ENCODE data around the gene FAM240A. TPM values are rescaled to one million over a fixed set of nuclear protein-coding genes. Genes with fewer than 3 reads are reported as not detected.

The FAM240A gene
- total and polyA plus RNA-seq, 2 donors (not counting 3 experiments of a cell fraction or from before 2014, with no cell fraction given), result not detected

DNA sequence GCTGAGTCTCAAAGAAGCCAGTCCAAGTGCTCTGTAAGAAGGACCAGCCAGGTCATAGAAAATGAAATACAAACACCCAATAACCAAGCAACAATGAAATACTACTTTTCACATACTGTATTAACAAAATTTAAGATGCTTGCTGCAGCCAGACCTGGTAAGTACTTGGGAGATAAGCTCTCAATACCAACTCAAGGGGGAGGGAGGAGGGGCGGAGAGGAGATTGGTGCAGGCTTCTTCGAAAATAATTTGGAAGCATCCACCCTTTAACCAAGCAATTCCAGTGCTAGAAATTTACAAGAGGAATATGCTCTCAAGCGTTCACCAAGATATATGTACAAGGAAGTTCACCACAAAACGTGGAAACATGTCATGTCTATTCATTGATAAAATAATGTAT lies 38.6 kb upstream of the FAM240A start:
- H3K4me2 ChIP-seq (ENCODE audit: insufficient read depth, low read length), result no peak overlapping the region
- H3K9me3 ChIP-seq (replicated peaks; ENCODE audit: control insufficient read depth, insufficient read depth, low read length), result no peaks in the 10 kb centered on the region
- H3K9me1 ChIP-seq (replicated peaks; ENCODE audit: control insufficient read depth, extremely low read depth, insufficient read depth, low read length), result no peaks in the 10 kb centered on the region
- H3K27ac ChIP-seq (ENCODE audit: insufficient read depth, low read depth, low read length), result no peak overlapping the region
- POLR2A ChIA-PET, result no interaction called here
- no peaks in the 10 kb centered on the region for H3K36me3 ChIP-seq (ENCODE audit: control insufficient read depth in 2 of 2, extremely low read depth in 1 of 2, insufficient read depth in 2 of 2, low read length in 2 of 2)
- CTCF ChIA-PET, result interaction anchor here (2.7 kb wide), 1 partner anchor 85 kb away, joined by 8 read pairs; no protein-coding TSS in a partner anchor
- no peak overlapping the region for H3K9ac ChIP-seq (replicated peaks; ENCODE audit: extremely low read depth, insufficient read depth, low read length)
- no peak for DNase-seq (ENCODE audit: low read depth, low spot score)
- TF ChIP-seq EZH2 (IDR thresholded peaks at IDR 0.05; ENCODE audit: borderline replicate concordance, low read depth, low read length, severe bottlenecking), result no peak
- no peak for TF ChIP-seq JUN (IDR thresholded peaks at IDR 0.05; ENCODE audit: borderline replicate concordance, insufficient read depth, insufficient read length, low read depth)
- no peak for TF ChIP-seq MYC (IDR thresholded peaks at IDR 0.05; ENCODE audit: low read depth, low read length)
- no peak for TF ChIP-seq MAX (IDR thresholded peaks at IDR 0.05; ENCODE audit: insufficient read depth, insufficient read length)
- TF ChIP-seq POLR2A (IDR thresholded peaks at IDR 0.05; ENCODE audit: low read depth, low read length), result no peak
- no peak for TF ChIP-seq GATA2 (IDR thresholded peaks at IDR 0.05; ENCODE audit: insufficient read depth, insufficient read length, low read depth, low read length)
- no peak for TF ChIP-seq FOS (IDR thresholded peaks at IDR 0.05; ENCODE audit: borderline replicate concordance, insufficient read depth, low read length)
- TF ChIP-seq, protein P1, sequence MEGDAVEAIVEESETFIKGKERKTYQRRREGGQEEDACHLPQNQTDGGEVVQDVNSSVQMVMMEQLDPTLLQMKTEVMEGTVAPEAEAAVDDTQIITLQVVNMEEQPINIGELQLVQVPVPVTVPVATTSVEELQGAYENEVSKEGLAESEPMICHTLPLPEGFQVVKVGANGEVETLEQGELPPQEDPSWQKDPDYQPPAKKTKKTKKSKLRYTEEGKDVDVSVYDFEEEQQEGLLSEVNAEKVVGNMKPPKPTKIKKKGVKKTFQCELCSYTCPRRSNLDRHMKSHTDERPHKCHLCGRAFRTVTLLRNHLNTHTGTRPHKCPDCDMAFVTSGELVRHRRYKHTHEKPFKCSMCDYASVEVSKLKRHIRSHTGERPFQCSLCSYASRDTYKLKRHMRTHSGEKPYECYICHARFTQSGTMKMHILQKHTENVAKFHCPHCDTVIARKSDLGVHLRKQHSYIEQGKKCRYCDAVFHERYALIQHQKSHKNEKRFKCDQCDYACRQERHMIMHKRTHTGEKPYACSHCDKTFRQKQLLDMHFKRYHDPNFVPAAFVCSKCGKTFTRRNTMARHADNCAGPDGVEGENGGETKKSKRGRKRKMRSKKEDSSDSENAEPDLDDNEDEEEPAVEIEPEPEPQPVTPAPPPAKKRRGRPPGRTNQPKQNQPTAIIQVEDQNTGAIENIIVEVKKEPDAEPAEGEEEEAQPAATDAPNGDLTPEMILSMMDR (IDR thresholded peaks at IDR 0.05; ENCODE audit: extremely low read depth in 1 of 2, insufficient read depth in 1 of 2, low read depth in 1 of 2, low read length in 2 of 2), result no peak
- TF ChIP-seq POLR2AphosphoS5 (IDR thresholded peaks at IDR 0.05; ENCODE audit: insufficient read depth, low read depth, low read length), result no peak
- no peak for FAIRE-seq
- dilution Hi-C loops (cut with MboI; ENCODE audit: extremely low pct_ligation_motif_present, low sequenced_read_pairs), result no loop called here
- H3K79me2 ChIP-seq (ENCODE audit: control insufficient read depth, insufficient read depth, low read length), result no peaks in the 10 kb centered on the region
- BruUV-seq (replicated peaks), result no TSS peak
- H3K27me3 ChIP-seq (ENCODE audit: control insufficient read depth in 2 of 2, insufficient read depth in 2 of 2, low read length in 2 of 2), result no peaks in the 10 kb centered on the region
- H2AFZ ChIP-seq (ENCODE audit: low read depth, low read length), result no peak overlapping the region
- H3K4me3 ChIP-seq (replicated peaks in 1 of 3; ENCODE audit: insufficient read depth in 1 of 3, low read depth in 1 of 3, low read length in 3 of 3), result no peak overlapping the region
- intact Hi-C loops (cut with micrococcal nuclease), result no loop called here
- H4K20me1 ChIP-seq (replicated peaks; ENCODE audit: control insufficient read depth, extremely low read depth, insufficient read depth, low read length), result no peaks in the 10 kb centered on the region
- H3K4me1 ChIP-seq (ENCODE audit: control insufficient read depth, extremely low read depth, insufficient read depth, low read length), result no peaks in the 10 kb centered on the region

Measured in endothelial cell of umbilical vein (primary cell).